Kidney capillary endothelial cell (primary cell): ENCODE measurements around the gene A3GALT2.
"Not testable (repeated sequence)": the region's sequence is repeated elsewhere in the genome, so short reads cannot be mapped to it uniquely, and the experiment has no call there.

Source experiments
- DNase-seq: peaks from one replicate; pipeline ENCODE4 v3.0.0-alpha.2; 2018; ENCODE audit warnings: low spot score

The A3GALT2 gene

GRCh38 chr1:33314416-33314815, 6.5 kb downstream of the A3GALT2 start:
- DNase-seq: no peak

DNA sequence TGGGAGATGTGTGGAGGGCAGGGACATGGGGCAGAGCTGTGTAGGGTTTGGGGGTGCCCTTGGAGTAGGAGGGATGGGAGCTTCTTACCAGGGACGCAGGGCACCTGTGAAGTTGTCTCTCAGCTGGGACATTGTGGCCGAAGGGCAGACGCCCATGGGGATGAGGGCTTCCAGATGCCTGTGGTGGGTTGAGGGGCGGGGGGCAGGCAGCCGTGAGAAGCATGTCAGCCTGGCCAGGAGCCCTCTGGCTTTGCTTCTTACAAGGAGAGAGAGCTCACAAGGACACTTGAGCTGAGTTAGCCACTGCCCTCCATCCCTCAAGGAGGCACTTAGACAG, 8.5 kb downstream of the A3GALT2 start:
- no peak for DNase-seq

- no peak for DNase-seq
Observed at GRCh38 chr1:33311706-33312412, 9.0 kb downstream of the A3GALT2 start.

DNA sequence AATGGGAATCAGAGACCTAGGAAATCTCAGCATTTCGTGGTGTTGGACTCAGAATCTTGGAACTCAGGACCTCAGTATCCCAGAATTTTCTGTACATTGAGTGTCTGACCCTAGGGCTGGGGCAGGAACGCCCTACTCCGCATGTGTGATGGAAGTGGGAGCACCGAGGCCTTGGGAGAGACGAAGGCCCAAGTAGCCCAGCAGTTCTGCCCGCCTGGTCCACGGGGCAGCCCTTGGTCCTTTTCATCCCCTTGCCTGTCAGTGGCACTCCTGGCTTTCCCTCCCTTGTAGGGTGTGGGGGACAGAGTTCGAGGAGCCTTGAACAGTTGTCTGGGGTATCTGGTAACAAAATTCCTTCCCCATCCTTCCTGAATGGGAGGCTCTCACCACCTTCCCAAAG, 10.2 kb downstream of the A3GALT2 start:
- DNase-seq: no peak

DNA sequence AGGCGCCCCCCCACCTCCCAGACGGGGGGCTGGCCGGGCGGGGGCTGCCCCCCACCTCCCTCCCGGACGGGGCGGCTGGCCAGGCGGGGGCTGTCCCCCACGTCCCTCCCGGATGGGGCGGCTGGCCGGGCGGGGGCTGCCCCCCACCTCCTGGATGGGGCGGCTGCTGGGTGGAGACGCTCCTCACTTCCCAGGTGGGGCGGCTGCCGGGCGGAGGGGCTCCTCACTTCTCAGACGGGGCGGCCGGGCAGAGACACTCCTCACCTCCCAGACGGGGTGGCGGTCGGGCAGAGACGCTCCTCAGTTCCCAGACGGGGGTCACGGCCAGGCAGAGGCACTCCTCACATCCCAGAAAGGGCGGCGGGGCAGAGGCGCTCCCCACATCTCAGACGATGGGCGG, 11.5 kb downstream of the A3GALT2 start:
- DNase-seq: not testable (repeated sequence)

DNA sequence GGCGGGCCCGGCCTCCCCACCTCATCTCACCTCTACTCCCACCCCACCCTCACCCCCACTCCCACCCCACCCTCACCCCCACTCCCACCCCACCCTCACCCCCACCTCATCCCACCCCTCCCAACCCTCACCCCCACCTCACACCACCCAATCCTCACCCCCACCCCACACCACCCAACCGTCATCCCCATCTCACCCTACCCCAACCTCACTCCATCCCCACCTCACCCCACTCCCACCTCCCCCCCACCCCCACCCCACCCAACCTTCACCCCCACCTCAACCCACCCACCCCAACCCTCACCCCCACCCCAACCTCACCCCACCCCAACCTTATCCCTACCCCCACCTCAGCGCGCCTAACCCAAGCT, 13.4 kb downstream of the A3GALT2 start:
- DNase-seq: no peak

DNA sequence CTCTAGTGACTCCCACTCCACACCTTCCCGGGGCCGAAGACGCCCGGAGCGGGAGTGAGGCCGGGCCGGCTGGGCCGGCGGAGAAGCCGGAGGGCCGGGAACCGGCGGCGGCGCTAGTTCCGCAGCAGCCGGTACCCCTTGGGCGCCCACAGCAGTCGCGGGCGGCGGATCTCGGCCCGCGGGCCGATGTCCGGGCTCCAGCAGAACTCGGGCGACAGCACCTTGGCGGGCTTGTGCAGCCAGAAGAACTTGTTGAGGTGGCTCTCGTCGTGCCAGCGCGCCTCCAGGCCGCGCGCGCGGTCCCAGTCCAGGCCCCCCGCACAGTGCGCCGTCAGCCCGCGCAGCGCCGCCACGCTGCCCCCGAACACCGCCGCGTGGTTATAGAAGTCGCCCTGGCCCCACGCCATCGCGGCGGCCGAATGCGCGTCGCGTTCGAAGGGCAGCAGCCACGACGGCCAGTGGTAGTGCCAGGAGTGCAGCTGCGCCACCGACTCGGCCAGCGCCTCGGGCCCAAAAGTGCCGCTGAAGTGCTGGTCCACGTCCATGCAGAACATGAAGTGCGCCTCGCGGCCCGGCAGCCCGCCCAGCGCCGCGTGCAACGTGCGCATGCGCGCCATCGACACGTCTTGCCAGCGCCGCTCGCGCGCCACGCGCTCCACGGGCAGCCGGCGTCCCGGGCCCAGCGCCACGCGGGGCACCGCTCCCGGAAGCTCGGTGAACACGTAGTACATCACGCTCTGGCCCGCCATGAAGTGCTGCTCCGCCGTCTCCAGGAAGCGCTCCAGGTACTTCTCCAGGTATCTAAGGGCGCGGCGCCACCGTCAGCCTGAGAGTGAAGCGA, 14.0 kb downstream of the A3GALT2 start:
- no peak for DNase-seq

DNA sequence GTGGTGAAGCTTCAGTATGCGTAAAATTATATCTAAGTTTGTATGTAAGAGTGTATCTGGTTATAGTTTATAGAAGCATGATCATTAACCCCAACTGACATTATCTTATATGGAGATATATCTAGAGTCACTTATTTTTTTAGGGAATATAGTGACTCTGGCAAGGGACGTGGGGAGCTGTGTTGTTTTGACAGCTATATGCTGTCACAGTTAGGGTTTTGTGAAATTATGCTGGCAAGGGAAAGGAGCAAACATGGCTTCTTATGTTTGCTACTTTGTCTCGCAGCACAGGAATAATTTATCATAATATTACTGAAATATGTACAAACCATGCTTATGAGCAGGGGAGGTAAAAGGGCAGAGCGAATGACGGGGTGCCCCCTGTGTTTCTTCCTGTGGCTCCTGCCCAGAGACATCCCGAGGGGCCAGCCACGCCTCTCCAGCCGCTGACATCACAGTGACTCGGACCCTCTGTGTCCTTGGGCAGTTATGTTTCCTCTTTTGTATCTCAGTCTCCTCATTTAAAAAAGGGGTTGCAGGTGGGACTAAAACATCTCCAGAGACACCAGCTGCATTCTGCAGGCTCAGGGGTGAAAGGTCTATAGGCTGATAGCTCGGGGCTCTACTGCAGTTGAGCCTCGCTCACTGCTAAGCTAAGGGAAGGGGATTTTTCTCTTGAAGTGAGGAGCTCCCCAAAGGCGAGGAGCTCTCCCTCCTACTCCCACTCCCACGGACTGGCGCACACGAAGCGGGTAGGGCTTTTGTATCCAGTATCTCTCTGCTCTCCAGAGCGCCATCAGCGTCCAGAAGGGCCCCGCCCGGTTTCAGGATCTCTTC, 14.9 kb downstream of the A3GALT2 start:
- DNase-seq: no peak

DNA sequence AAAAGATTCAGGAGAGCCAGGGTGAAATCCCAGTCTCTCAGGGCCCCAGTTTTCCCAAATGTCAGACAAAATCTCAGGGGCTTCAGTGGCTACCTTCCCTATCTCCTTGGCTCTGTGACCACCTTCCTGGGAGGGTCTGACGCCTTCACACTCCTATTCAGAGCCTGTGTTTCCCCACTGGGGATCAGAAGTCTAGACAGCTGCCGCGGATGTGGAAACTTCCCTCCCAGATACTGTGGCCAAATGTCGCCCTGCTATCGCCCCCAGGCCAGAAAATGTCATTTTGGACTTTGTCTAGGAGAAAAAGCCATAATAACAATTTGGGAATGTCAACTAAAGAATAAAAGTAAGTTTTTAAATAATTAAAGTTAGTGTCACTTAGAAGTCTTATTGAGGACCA, 15.9 kb downstream of the A3GALT2 start:
- DNase-seq: no peak

DNA sequence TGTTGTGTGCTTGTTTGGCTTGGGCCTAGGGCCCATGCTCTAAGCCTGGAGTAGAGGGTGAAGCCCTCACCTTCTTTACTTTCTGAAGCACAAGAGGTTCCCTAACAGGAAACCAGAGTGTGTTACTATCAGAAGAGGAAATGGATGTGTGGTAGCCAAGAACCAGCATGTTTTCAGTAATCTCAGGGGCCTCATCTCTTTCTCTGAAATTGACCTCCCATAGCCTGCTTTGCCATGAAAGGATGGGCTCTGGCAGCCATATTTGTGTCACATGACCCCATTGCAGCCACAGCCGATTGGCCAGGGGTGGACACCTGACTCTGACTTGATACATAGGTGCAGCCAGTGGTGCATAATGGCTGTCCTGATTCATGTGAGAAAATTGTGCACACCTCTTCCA, 18.6 kb downstream of the A3GALT2 start:
- DNase-seq: no peak

GRCh38 chr1:33301273-33301984, 19.5 kb downstream of the A3GALT2 start:
- no peak for DNase-seq

DNA sequence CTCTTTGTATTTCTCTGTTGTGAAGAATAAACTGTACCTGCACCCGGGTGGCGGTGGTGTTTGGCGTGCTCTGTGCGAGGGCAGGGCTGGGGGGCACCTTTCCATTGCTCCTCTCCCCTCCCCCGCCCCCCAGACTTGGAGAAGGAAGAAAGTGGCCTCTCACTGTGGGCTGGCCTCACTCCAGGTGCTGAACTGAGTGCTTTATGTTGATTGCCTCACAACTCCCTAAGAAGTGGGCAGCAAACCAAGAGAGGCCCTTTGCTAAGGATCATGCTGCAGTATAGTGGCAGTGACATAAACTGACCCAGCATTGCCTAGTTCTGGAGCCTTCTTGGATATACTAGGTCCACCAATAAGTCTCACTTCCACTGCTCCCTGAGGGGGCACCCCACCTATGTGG, 20.2 kb downstream of the A3GALT2 start:
- DNase-seq: no peak

DNA sequence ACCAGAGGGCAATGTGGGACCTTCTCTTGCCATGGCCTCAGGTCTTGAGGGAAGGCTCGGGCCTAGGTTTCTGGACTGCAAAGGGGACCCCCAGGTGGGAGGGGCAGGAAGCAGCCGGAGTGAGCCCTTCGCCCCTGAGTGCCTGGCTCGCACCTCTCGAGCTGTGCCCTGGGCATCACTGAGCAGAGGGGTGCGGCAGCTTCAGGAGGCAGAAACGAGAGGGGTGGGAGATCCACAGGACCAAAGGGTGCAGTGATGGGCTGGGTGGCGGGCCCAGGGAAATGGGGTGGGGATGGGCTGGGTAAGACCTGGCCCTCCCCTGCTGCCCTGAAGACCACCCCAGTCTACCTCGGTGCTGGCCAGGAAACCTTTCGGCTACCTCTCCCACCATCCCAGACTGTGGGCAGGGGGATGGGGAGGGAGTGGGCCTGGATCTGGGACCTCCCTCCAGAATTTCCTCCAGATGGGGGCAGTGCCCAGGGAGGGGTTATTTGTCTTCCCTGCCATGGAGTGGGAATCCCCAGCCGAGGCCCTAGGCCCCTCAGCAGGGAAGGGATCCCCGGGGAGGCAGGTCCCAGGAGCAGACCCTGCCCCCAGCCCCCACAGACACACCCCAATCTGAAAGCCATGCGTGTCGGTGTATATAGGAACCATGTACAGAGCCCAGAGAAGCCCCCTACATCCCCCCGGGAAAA, 21.3 kb downstream of the A3GALT2 start:
- no peak for DNase-seq

GRCh38 chr1:33298623-33299277, 22.1 kb downstream of the A3GALT2 start:
- peak; percentile 69 for DNase-seq

- no peak for DNase-seq
Observed at GRCh38 chr1:33297911-33298622, 22.8 kb downstream of the A3GALT2 start.

DNA sequence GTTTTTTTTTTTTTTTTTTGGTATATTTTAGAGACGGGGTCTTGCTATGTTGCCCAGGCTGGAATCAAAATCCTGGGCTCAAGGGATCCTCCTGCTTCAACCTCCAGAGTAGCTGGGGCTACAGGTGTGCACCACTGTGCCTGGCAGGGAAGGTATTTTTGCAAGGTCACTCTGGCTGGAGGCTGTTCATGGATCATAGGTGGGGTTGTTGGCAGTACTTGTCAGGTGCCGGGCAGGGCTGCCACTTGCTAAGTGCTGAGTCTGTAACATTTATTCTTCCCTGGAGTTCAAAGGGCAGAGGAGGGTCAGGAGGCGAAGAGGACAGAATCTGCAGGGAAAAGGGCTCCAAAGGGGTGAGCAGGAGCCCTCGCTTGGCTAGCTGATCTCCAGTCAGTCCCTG, 24.1 kb downstream of the A3GALT2 start:
- DNase-seq: no peak

DNA sequence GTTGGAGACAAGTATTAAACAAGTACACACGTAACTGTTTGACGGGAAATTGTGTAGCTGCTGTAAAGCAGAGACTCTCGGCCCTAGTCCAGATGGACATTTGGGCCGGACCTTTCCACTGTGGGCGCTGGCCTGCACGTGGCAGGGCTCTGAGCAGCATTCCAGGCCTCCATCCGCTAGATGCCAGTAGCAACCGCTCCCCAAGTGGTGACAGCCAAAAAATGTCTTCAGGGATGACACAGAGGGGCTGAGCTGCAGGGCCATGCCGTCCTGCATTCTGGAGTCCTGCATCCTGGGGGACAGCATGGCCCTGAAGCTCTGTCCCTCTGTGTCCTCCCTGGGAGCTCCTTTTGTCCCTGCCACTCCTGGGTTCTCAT, 24.8 kb downstream of the A3GALT2 start:
- DNase-seq: no peak

DNA sequence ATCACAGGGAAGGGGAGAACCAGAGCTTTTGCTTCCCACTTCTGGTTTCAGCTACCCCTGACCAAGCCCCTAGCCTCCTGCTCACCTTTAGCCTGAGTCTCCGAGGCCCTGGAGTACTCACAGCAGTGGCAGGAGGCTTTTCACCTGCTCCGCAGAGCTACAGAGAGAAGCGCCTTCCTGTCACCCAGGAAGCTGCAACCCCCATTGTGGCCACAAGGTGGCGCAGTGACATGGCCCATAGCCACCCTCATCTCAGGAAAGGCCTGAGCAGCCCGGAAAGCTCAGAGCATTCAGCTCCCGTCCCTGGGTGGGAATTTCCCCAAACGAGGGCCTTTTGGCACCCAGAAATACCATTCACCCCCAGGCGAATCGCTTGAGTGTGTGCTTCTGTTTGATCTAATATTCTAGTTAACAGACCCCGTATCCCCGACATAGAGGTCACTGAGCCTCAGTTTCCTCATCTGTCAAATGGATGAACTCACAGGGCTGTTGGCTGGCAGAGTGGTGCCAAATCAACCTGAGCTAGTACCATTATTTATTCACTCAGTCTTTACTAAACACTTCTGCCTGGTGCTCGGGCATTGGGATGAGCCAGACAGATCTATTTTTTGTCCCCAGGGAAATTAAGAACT, 25.3 kb downstream of the A3GALT2 start:
- DNase-seq: peak; percentile 38

DNA sequence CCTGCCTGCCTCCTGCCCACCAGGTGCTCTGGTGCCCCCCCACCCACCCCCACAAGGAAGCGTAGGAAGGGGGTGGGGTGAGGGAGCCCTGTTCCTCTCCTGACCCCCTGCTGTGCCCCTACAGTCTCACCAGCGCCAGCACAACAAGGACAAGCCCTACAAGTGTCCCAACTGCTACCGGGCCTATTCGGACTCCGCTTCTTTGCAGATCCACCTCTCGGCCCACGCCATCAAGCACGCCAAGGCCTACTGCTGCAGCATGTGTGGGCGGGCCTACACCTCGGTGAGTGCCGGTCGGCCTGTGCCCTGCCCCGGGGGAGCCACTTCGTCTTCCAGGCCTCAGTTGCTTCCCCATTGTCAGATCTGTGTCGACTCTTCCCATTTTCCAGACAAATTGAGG, 25.9 kb downstream of the A3GALT2 start:
- DNase-seq: no peak
